Pancreas (tissue), 10 donors: Measurements from ENCODE around the gene PLD6. TPM values are rescaled to one million over a fixed set of nuclear protein-coding genes. Genes with fewer than 3 reads are reported as not detected.

Experiments
- ATAC-seq, 4 donors: fragments of 200-7000 bp; cut with Tn5 transposase; one replicate each; pipeline versions ENCODE4 v1.8.0 to v1.9.1; 2020; ENCODE audit warnings: mild to moderate bottlenecking in 4 of 4, moderate library complexity in 4 of 4
- DNase-seq, 6 donors: peaks; one replicate each; pipeline ENCODE4 v3.0.0-alpha.2; 2020
- FAIRE-seq: peaks from 2 replicates; lab custom pipeline; 2012; peaks lifted over from hg19 to GRCh38; lab: Jason Lieb, UNC
- H3K27ac ChIP-seq, 4 donors: fragments of 200-600 bp; sonication (generic); 1 replicate in 3 of 4; 2 replicates in 1 of 4; pipeline versions ENCODE4 v1.5.0 to v1.8.0; 2020
- H3K27me3 ChIP-seq, 4 donors: fragments of 200-600 bp; one replicate each; pipeline ENCODE4 v1.8.0; 2021
- H3K36me3 ChIP-seq, 3 donors: fragments of 200-600 bp; sonication (generic) in 1 of 3; one replicate each; pipeline versions ENCODE4 v1.5.0 to v1.8.0; 2020 to 2021
- H3K4me1 ChIP-seq, 3 donors: fragments of 200-600 bp; one replicate each; pipeline ENCODE4 v1.8.0; 2021
- H3K4me3 ChIP-seq, 4 donors: fragments of 200-600 bp; sonication (generic) in 2 of 4; one replicate each; pipeline versions ENCODE4 v1.5.0 to v1.8.0; 2020 to 2021
- H3K9me3 ChIP-seq, 4 donors: fragments of 200-600 bp; one replicate each; pipeline ENCODE4 v1.8.0; 2021
- CTCF ChIP-seq, 4 donors: fragments of 200-600 bp; sonication (generic) in 3 of 4; IDR thresholded peaks; one replicate each; pipeline versions ENCODE4 v1.5.0 to v1.8.0; 2021; ENCODE audit warnings: antibody characterized with exemption in 4 of 4
- WGBS, 2 donors: extraction: QIAGEN DNeasy Blood & Tissue Kit; methylation state at CpG; one replicate each; pipeline ENCODE4 v1.1.7; 2013; 5-methylcytosine and 5-hydroxymethylcytosine counted together
- intact Hi-C, 3 donors: fragments of 100-400 bp; cut with DNase I; formaldehyde crosslinking; loops; one replicate each; pipeline versions ENCODE4 v1.11.1 to v1.14.2; 2022
- polyA plus RNA-seq, 2 donors: library from polyadenylated mRNA; stranded (reverse); fragments of 200-250 nt; gene quantifications; one replicate each; pipeline ENCODE4 v1.2.3, GENCODE V29; 2013
- total RNA-seq, 6 donors: library from RNA; stranded (reverse); fragmentation: NEBNext Ultra II Directional in 4 of 6; extraction: Animal tissue kit (Norgen Biotek cat#: 25700) in 4 of 6; gene quantifications; one replicate each; pipeline versions ENCODE4 v1.2.1 to v1.2.4, GENCODE V29; 2021 to 2023
- donor health status: healthy with polysubstance abuse.
- donor health status: DM: no; HTN: no; CAD: no; lungs with moderate emphysema.
- donor health status: DM: no; HTN: no; CAD: no.
- donor health status: control.
- donor health status: control.
- donor health status: Bipolar disorder and iron deficiency.
- donor health status: DM: yes; HTN: yes; CAD: no.
- donor health status: DM: no; HTN: no; CAD: no.
- donor health status: DM: no; HTN: no; CAD: no.
- donor health status: DM: yes; HTN: yes; CAD: no.

The PLD6 gene
- total and polyA plus RNA-seq, 8 donors = 1.5 to 3.4 (median 2.4) TPM

- Histone ChIP-seq H3K27ac (no peak overlapping the region), H3K4me1 (no peaks in the 10 kb centered on the region), H3K27me3 (no peaks in the 10 kb centered on the region), H3K4me3 (no peak overlapping the region), H3K36me3 (peaks cover 0 to 82% (median 38%) of the 10 kb centered on the region in 3 donors), H3K9me3 (no peaks in the 10 kb centered on the region)
- no peak for DNase-seq
- no peak for ATAC-seq
- no peak for FAIRE-seq
- intact Hi-C loops = no loop called here
- no peak for TF ChIP-seq CTCF (IDR thresholded peaks at IDR 0.05)
- WGBS, 2 donors = 91 to 95% methylated on average over 9 of the region's 9 CpGs
Observed at GRCh38 chr17:17180141-17180603, 26.0 kb downstream of the PLD6 start.

GRCh38 chr17:17179371-17179827, 26.7 kb downstream of the PLD6 start:
- Histone ChIP-seq H3K27ac (no peak overlapping the region), H3K36me3 (peaks cover 0 to 87% (median 40%) of the 10 kb centered on the region in 3 donors), H3K4me1 (no peaks in the 10 kb centered on the region), H3K9me3 (no peaks in the 10 kb centered on the region), H3K27me3 (no peaks in the 10 kb centered on the region), H3K4me3 (no peak overlapping the region)
- 93 to 100% methylated on average over 2 of the region's 2 CpGs for WGBS, 2 donors
- TF ChIP-seq CTCF (IDR thresholded peaks at IDR 0.05) = no peak
- intact Hi-C loops = no loop called here
- ATAC-seq = no peak
- no peak for DNase-seq
- no peak for FAIRE-seq

- Histone ChIP-seq H3K27me3 (no peaks in the 10 kb centered on the region), H3K4me1 (no peaks in the 10 kb centered on the region)
- WGBS, 2 donors = 93% methylated on average over 12 of the region's 12 CpGs
Observed at GRCh38 chr17:17177176-17177575, 29.0 kb downstream of the PLD6 start.

GRCh38 chr17:17176341-17176740, 29.8 kb downstream of the PLD6 start:
- DNase-seq = no peak

More at GRCh38 chr17:17177176-17177575, 29.0 kb downstream of the PLD6 start:
- intact Hi-C loops = no loop called here
- H3K36me3 ChIP-seq = peaks cover 7 to 91% (median 54%) of the 10 kb centered on the region in 3 donors
- no peak for FAIRE-seq
- H3K27ac ChIP-seq = no peak overlapping the region
- no peak overlapping the region for H3K4me3 ChIP-seq
- H3K9me3 ChIP-seq = no peaks in the 10 kb centered on the region
- TF ChIP-seq CTCF (IDR thresholded peaks at IDR 0.05) = no peak
- no peak for DNase-seq
- ATAC-seq = no peak

More at GRCh38 chr17:17176341-17176740, 29.8 kb downstream of the PLD6 start:
- H3K36me3 ChIP-seq = peaks cover 7 to 86% (median 60%) of the 10 kb centered on the region in 3 donors
- H3K4me1 ChIP-seq = no peaks in the 10 kb centered on the region
- WGBS, 2 donors = 94 to 95% methylated on average over 12 of the region's 12 CpGs
- intact Hi-C loops = no loop called here
- no peaks in the 10 kb centered on the region for H3K9me3 ChIP-seq
- H3K4me3 ChIP-seq = no peak overlapping the region
- TF ChIP-seq CTCF (IDR thresholded peaks at IDR 0.05) = no peak
- FAIRE-seq (no peak), ATAC-seq (no peak)
- no peaks in the 10 kb centered on the region for H3K27me3 ChIP-seq
- no peak overlapping the region for H3K27ac ChIP-seq
